Effector memory CD4-positive, alpha-beta T cell (primary cell): Measurements from ENCODE around the gene FASTKD2.

ENCODE experiments used
- DNase-seq, 3 donors: peaks; one replicate each; pipeline ENCODE4 v3.0.0-alpha.2; 2020
- H3K27ac ChIP-seq: 2 replicates; pipeline ENCODE4 v1.7.0; 2013; ENCODE audit warnings: mild to moderate bottlenecking, low read length, moderate library complexity; ENCODE audit not compliant: insufficient read depth, poor library complexity, severe bottlenecking
- H3K27me3 ChIP-seq: replicated peaks from 2 replicates; pipeline ENCODE4 v1.7.0; 2013; ENCODE audit warnings: mild to moderate bottlenecking, low read length; ENCODE audit not compliant: insufficient read depth, control insufficient read depth, poor library complexity, severe bottlenecking
- H3K36me3 ChIP-seq: 2 replicates; pipeline ENCODE4 v1.7.0; 2013; ENCODE audit warnings: mild to moderate bottlenecking, low read length, moderate library complexity; ENCODE audit not compliant: control insufficient read depth, insufficient read depth
- H3K4me1 ChIP-seq: 2 replicates; pipeline ENCODE4 v1.7.0; 2013; ENCODE audit warnings: low read length, mild to moderate bottlenecking; ENCODE audit not compliant: control insufficient read depth, insufficient read depth, poor library complexity, severe bottlenecking
- H3K4me3 ChIP-seq: 2 replicates; pipeline ENCODE4 v1.7.0; 2013; ENCODE audit warnings: low read length, low read depth, mild to moderate bottlenecking; ENCODE audit not compliant: insufficient read depth, poor library complexity, severe bottlenecking
- H3K9me3 ChIP-seq: 2 replicates; pipeline ENCODE4 v1.7.0; 2013; ENCODE audit warnings: mild to moderate bottlenecking, low read length, moderate library complexity; ENCODE audit not compliant: control insufficient read depth
- total RNA-seq, 3 donors: gene quantifications; one replicate each; lab custom pipeline; 2026; lab: John Stamatoyannopoulos, UW

Gene FASTKD2
- total RNA-seq: 39.1 to 43.4 (median 41.1) reads per million in 3 donors

DNA sequence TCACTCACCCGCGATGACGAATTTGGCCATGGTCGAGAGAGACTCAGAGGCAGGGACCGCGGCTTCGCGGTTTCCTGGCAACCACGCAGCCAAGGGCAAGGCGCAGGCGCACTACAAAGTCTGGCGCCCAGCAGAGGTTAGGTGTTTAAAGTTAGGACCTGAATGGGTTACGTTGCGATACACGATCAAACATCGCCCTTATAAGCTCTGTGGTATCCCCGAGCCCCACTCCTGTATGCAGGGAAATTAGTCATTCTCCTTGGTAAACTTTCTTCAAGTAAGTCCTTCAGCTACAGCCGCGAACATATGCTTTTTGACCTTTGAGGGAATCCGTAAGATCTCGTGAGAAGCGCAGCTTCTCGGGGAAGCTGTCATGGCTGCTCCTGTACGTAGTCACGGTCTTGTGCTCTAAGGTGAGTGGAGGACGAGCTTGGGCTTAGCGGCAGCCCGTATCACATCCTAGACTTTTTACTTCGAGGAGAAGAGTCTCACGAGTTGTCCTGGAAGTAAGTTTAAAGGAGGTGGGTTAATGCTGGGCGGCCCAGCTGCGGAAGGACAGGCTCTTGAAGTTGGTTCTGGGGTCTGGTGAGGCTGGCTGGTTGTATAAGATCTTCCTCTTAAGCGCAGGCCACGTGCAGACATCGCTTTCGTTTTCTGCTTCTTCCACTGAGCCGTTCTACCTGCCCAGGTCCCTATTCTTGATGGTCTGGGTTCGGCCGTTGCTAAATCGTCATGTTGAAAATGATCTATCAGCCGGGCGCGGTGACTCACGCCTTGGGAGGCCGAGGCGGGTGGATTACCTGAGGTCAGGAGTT, at the start of gene FASTKD2, which contains the start of gene MDH1B:
Gene FASTKD2, plus strand, starts transcription at position 365 of the 815 bp plus-strand sequence. CDS start 1,088 bp downstream, outside the sequence.
Gene MDH1B, minus strand, starts transcription at position 87 of the 815 bp plus-strand sequence. Its CDS starts 57 bp downstream, at position 30.
- Histone ChIP-seq H3K27me3 (no peaks in the 10 kb centered on the region), H3K9me3 (no peaks in the 10 kb centered on the region), H3K36me3 (no peaks in the 10 kb centered on the region), H3K4me1 (peaks cover 5% of the 10 kb centered on the region), H3K4me3 (peak within 1 kb of the TSS; percentile 84), H3K27ac (peak within 1 kb of the TSS; percentile 91)
- DNase-seq: peak; percentile 76 to 78 (median 77)

- no peaks in the 10 kb centered on the region for H3K36me3 ChIP-seq
- DNase-seq: no peak
- H3K4me1 ChIP-seq: no peaks in the 10 kb centered on the region
- no peaks in the 10 kb centered on the region for H3K9me3 ChIP-seq
- peaks cover 2% of the 10 kb centered on the region for H3K27me3 ChIP-seq
- H3K4me3 ChIP-seq: no peak overlapping the region
- H3K27ac ChIP-seq: no peak overlapping the region
Measured at GRCh38 chr2:206716623-206717022, 48.8 kb upstream of the FASTKD2 start.

GRCh38 chr2:206718296-206718695, 47.1 kb upstream of the FASTKD2 start, which contains the start of gene DYTN:
DYTN (minus strand) TSS chr2:206718396; CDS start chr2:206718279, 117 bp downstream.
- H3K4me1 ChIP-seq: no peaks in the 10 kb centered on the region
- no peaks in the 10 kb centered on the region for H3K36me3 ChIP-seq
- no peak within 1 kb of the TSS for H3K4me3 ChIP-seq
- no peak within 1 kb of the TSS for H3K27ac ChIP-seq
- peaks cover 2% of the 10 kb centered on the region for H3K27me3 ChIP-seq
- no peak for DNase-seq
- H3K9me3 ChIP-seq: no peaks in the 10 kb centered on the region

DNA sequence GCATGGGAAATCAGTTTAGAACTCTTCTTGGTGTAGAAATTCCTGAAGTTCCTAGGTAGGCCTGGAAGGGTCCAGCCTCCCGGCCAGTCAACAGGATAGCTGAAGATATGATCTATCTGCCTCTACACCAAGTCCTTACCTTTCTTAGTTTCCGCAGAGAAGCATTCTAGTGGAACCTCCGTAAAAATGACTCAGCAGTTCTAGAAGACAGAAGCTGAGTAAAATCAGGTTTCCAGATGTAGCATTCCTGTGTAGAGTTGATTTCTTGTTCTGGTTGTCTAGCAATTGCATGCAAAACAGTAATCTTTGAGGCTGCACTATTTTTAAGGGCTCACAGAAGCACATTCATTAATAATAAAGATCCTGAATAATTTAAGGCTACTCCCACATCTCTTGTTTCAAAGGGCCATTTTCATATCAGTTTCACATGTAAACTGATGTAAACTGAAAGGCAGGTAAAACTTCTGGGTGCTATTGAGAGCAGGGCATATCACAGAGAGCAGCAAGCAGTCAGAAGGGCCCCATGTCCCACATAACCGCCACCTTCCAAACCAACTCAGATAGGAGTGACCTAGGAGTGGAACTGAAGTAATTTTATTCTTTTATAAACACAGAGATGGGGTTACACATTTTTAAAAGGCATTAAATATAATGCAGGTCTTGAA, 44.0 kb upstream of the FASTKD2 start:
- peaks cover 2% of the 10 kb centered on the region for H3K27me3 ChIP-seq
- H3K9me3 ChIP-seq: no peaks in the 10 kb centered on the region
- H3K36me3 ChIP-seq: no peaks in the 10 kb centered on the region
- H3K4me1 ChIP-seq: no peaks in the 10 kb centered on the region
- DNase-seq: no peak
- H3K4me3 ChIP-seq: no peak overlapping the region
- H3K27ac ChIP-seq: no peak overlapping the region

DNA sequence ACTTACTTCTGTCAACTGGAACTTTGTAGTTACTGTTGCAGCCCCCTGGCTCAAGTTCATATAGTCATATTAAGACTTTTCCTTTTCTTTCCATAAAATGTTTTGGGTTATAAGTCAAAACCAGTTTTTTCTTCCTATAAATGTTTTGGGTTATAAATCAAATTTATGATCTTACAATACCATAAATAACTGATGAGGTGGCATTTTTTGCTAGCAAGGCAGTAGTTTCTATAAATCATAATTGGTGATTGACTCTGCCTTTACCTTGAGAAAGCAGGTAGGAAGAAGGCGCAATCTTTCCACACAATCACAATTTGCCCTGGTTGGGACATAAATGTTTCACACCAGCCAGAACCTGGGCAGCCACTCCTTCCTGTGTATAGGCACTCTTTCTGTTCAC, 42.1 kb upstream of the FASTKD2 start:
- no peak overlapping the region for H3K27ac ChIP-seq
- H3K36me3 ChIP-seq: no peaks in the 10 kb centered on the region
- no peak overlapping the region for H3K4me3 ChIP-seq
- no peaks in the 10 kb centered on the region for H3K4me1 ChIP-seq
- no peaks in the 10 kb centered on the region for H3K9me3 ChIP-seq
- H3K27me3 ChIP-seq: peaks cover 2% of the 10 kb centered on the region
- no peak for DNase-seq

DNA sequence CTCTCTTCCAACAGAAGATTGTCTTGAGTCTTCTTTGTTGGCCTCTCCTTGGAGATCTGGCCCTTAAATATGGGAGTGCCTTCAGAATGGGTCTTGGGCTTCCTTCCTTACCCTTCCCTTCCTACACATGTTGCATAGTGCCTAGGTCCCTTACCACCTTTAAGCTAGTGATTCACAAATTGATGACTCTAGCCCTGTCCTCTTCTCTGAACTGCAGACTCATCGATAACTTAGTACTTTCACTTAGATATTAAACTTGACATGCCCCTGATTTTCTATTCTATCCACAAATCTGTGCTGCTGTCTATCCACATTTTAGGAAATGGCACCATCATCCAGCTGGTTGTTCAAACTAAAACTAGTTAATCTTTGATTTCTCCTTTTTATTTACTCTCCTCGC, 38.1 kb upstream of the FASTKD2 start:
- no peak overlapping the region for H3K27ac ChIP-seq
- no peak for DNase-seq
- H3K4me3 ChIP-seq: no peak overlapping the region
- H3K4me1 ChIP-seq: no peaks in the 10 kb centered on the region
- H3K27me3 ChIP-seq: no peaks in the 10 kb centered on the region
- H3K9me3 ChIP-seq: no peaks in the 10 kb centered on the region
- no peaks in the 10 kb centered on the region for H3K36me3 ChIP-seq

DNA sequence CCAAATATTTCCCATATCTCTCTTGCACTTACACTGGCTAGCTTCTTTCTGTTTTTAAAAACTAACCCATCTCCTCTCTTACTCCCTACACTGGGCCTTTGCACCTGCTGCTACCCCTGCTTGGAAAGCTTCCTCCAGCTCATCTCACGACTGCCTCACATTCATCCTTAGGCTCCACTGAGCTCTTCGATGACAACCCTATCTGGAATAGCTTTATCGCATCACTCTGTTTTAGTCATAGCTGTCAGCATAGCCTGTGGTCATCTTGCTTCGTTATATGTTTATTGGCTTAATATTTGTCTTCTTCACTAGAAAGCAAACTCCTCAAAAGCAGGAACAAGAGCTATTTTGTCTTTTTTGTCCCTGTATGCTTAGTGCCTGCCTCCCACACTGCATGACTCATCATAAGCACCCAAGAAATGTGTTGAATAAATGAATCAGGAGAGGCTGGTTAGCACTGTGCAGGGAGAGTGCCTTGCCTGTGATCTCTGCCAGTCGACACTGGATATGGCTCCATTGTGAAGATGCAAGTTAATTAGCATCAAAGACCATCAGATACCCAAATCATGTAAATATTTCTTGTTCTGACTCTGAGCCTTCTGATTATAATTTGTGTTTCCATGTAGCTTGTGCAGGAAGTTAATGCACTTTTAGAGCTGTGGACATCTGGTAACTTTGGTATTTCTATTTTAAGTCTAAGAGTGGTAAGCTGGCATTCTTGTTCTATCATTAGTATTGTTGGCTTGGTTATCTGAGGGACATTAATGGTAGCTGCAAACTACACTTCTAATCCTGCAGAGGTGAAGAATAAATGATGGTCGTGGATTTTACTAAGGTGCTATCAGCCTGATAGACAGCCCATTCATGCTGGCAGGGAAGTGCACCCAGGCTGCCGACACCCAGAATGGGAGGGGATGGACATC, 36.9 kb upstream of the FASTKD2 start:
- H3K4me3 ChIP-seq: no peak overlapping the region
- no peak overlapping the region for H3K27ac ChIP-seq
- H3K9me3 ChIP-seq: no peaks in the 10 kb centered on the region
- no peaks in the 10 kb centered on the region for H3K4me1 ChIP-seq
- no peak for DNase-seq
- H3K27me3 ChIP-seq: no peaks in the 10 kb centered on the region
- no peaks in the 10 kb centered on the region for H3K36me3 ChIP-seq

DNA sequence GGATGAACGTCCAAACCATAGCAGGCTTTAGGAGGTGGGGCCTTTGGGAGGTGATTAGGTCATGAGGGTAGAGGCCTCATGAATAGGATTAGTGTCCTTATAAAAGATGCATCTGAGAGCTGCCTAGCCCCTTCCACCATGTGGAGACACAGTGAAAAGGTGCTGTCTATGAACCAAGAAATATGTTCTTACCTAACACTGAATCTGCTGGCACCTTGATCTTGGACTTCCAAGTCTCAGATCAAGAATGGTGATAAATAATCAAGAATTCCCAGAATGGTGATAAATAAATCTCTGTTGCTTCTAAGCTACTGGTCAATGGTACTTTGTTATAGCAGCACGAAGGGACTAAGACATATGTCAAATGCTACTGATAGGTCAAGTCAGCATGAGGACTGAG, 32.1 kb upstream of the FASTKD2 start:
- Histone ChIP-seq H3K4me3 (no peak overlapping the region), H3K36me3 (no peaks in the 10 kb centered on the region), H3K27me3 (no peaks in the 10 kb centered on the region), H3K27ac (no peak overlapping the region), H3K4me1 (no peaks in the 10 kb centered on the region), H3K9me3 (no peaks in the 10 kb centered on the region)
- no peak for DNase-seq

DNA sequence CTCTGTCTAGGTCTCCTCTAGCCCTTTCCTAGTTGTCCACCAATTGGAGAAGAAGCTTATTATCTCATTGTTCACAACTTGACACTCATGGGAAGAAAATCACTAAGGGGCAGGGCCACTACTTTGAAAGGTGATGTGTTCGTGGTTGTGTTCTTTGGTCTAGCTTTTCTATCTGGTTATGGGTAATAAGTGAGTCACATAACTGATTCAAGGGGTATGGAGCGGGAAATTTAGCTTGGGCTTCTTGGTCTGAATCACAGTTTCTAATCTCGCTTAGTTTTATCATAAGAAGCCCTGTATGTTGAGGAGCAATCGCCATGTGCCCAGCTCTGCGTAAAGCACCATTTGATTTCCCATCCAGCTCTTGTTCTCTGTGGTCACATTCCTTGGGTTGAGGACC, 28.5 kb upstream of the FASTKD2 start:
- Histone ChIP-seq H3K27me3 (no peaks in the 10 kb centered on the region), H3K36me3 (no peaks in the 10 kb centered on the region), H3K4me1 (no peaks in the 10 kb centered on the region), H3K27ac (no peak overlapping the region), H3K9me3 (no peaks in the 10 kb centered on the region), H3K4me3 (no peak overlapping the region)
- no peak for DNase-seq
